ENCODE measurements around the gene HOMER2.

HOMER2 gene

GRCh38 chr15:82851306-82851850, 101.1 kb downstream of the HOMER2 start:
- no peak for ATAC-seq (replicated peaks)
- Mint-ChIP-seq H3K27me3 (no peaks in the 10 kb centered on the region), H3K36me3 (ENCODE audit: insufficient read depth) (no peaks in the 10 kb centered on the region), H3K4me3 (no peak overlapping the region), H3K9me3 (no peaks in the 10 kb centered on the region), H3K4me1 (ENCODE audit: low read depth in 2 of 2) (peaks cover 4% of the 10 kb centered on the region in 2 donors), H3K27ac (no peak overlapping the region)
- DNase-seq = no peak

- peaks cover 4% of the 10 kb centered on the region in 2 donors for H3K4me1 Mint-ChIP-seq (ENCODE audit: low read depth in 2 of 2)
Measured at GRCh38 chr15:82850731-82851130, 101.8 kb downstream of the HOMER2 start.

GRCh38 chr15:82849556-82850512, 102.7 kb downstream of the HOMER2 start:
- no peaks in the 10 kb centered on the region for H3K36me3 Mint-ChIP-seq (ENCODE audit: insufficient read depth)
- ATAC-seq (replicated peaks) = peak; percentile 48
- H3K27ac Mint-ChIP-seq = peak overlapping the region in 1 of 2 donors; percentile 49
- DNase-seq = peak in 1 of 3 experiments; percentile 10
- H3K4me3 Mint-ChIP-seq = no peak overlapping the region
- H3K9me3 Mint-ChIP-seq = no peaks in the 10 kb centered on the region
- H3K27me3 Mint-ChIP-seq = no peaks in the 10 kb centered on the region
- H3K4me1 Mint-ChIP-seq (ENCODE audit: low read depth in 2 of 2) = peaks cover 4% of the 10 kb centered on the region in 2 donors

More at GRCh38 chr15:82850731-82851130, 101.8 kb downstream of the HOMER2 start:
- Mint-ChIP-seq H3K36me3 (ENCODE audit: insufficient read depth) (no peaks in the 10 kb centered on the region), H3K4me3 (no peak overlapping the region), H3K27me3 (no peaks in the 10 kb centered on the region), H3K27ac (no peak overlapping the region), H3K9me3 (no peaks in the 10 kb centered on the region)
- DNase-seq = no peak
- ATAC-seq (replicated peaks) = no peak

- H3K9me3 Mint-ChIP-seq = no peaks in the 10 kb centered on the region
- ATAC-seq (replicated peaks) = no peak
- H3K4me1 Mint-ChIP-seq (ENCODE audit: low read depth in 2 of 2) = peaks cover 4 to 6% of the 10 kb centered on the region in 2 donors
- no peaks in the 10 kb centered on the region for H3K36me3 Mint-ChIP-seq (ENCODE audit: insufficient read depth)
- H3K4me3 Mint-ChIP-seq = no peak overlapping the region
- no peak overlapping the region for H3K27ac Mint-ChIP-seq
- H3K27me3 Mint-ChIP-seq = no peaks in the 10 kb centered on the region
- no peak for DNase-seq
Measured at GRCh38 chr15:82848241-82848993, 104.1 kb downstream of the HOMER2 start.

GRCh38 chr15:82847703-82848102, 104.8 kb downstream of the HOMER2 start:
- no peaks in the 10 kb centered on the region for H3K27me3 Mint-ChIP-seq
- DNase-seq (no peak), ATAC-seq (replicated peaks) (no peak)
- no peak overlapping the region for H3K4me3 Mint-ChIP-seq
- H3K9me3 Mint-ChIP-seq = no peaks in the 10 kb centered on the region
- no peaks in the 10 kb centered on the region for H3K36me3 Mint-ChIP-seq (ENCODE audit: insufficient read depth)
- H3K4me1 Mint-ChIP-seq (ENCODE audit: low read depth in 2 of 2) = peaks cover 4 to 6% of the 10 kb centered on the region in 2 donors
- H3K27ac Mint-ChIP-seq = no peak overlapping the region

GRCh38 chr15:82846621-82847020, 105.9 kb downstream of the HOMER2 start:
- Mint-ChIP-seq H3K36me3 (ENCODE audit: insufficient read depth) (no peaks in the 10 kb centered on the region), H3K4me1 (ENCODE audit: low read depth in 2 of 2) (peaks cover 4 to 6% of the 10 kb centered on the region in 2 donors), H3K9me3 (no peaks in the 10 kb centered on the region), H3K4me3 (no peak overlapping the region), H3K27ac (no peak overlapping the region), H3K27me3 (no peaks in the 10 kb centered on the region)
- DNase-seq (no peak), ATAC-seq (replicated peaks) (no peak)

- Mint-ChIP-seq H3K4me3 (no peak overlapping the region), H3K36me3 (ENCODE audit: insufficient read depth) (no peaks in the 10 kb centered on the region), H3K27me3 (no peaks in the 10 kb centered on the region), H3K4me1 (ENCODE audit: low read depth in 2 of 2) (peaks cover 4 to 6% of the 10 kb centered on the region in 2 donors), H3K27ac (no peak overlapping the region), H3K9me3 (no peaks in the 10 kb centered on the region)
- DNase-seq = no peak
- ATAC-seq (replicated peaks) = no peak
Measured at GRCh38 chr15:82845686-82846085, 106.8 kb downstream of the HOMER2 start.

- H3K27me3 Mint-ChIP-seq = no peaks in the 10 kb centered on the region
- no peak overlapping the region for H3K27ac Mint-ChIP-seq
- no peaks in the 10 kb centered on the region for H3K9me3 Mint-ChIP-seq
- peaks cover 1% of the 10 kb centered on the region for H3K36me3 Mint-ChIP-seq (ENCODE audit: insufficient read depth)
- ATAC-seq (replicated peaks) = no peak
- H3K4me1 Mint-ChIP-seq (ENCODE audit: low read depth in 2 of 2) = peaks cover 0 to 2% of the 10 kb centered on the region in 2 donors
- H3K4me3 Mint-ChIP-seq = no peak overlapping the region
- no peak for DNase-seq
Measured at GRCh38 chr15:82843566-82843965, 109.0 kb downstream of the HOMER2 start.

GRCh38 chr15:82840166-82840565, 112.4 kb downstream of the HOMER2 start:
- no peak overlapping the region for H3K4me3 Mint-ChIP-seq
- no peak for ATAC-seq (replicated peaks)
- no peak for DNase-seq
- no peak overlapping the region for H3K27ac Mint-ChIP-seq
- H3K27me3 Mint-ChIP-seq = no peaks in the 10 kb centered on the region
- peaks cover 0 to 11% of the 10 kb centered on the region in 2 donors for H3K4me1 Mint-ChIP-seq (ENCODE audit: low read depth in 2 of 2)
- H3K36me3 Mint-ChIP-seq (ENCODE audit: insufficient read depth) = peaks cover 27% of the 10 kb centered on the region
- peaks cover 0 to 8% of the 10 kb centered on the region in 2 donors for H3K9me3 Mint-ChIP-seq

GRCh38 chr15:82839136-82839535, 113.4 kb downstream of the HOMER2 start:
- ATAC-seq (replicated peaks) (no peak), DNase-seq (no peak)
- H3K4me3 Mint-ChIP-seq = no peak overlapping the region
- no peak overlapping the region for H3K27ac Mint-ChIP-seq
- peaks cover 0 to 11% of the 10 kb centered on the region in 2 donors for H3K4me1 Mint-ChIP-seq (ENCODE audit: low read depth in 2 of 2)
- no peaks in the 10 kb centered on the region for H3K27me3 Mint-ChIP-seq
- H3K9me3 Mint-ChIP-seq = peaks cover 0 to 8% of the 10 kb centered on the region in 2 donors
- peaks cover 38% of the 10 kb centered on the region for H3K36me3 Mint-ChIP-seq (ENCODE audit: insufficient read depth)

GRCh38 chr15:82838096-82838735, 114.3 kb downstream of the HOMER2 start:
- Mint-ChIP-seq H3K27me3 (no peaks in the 10 kb centered on the region), H3K4me1 (ENCODE audit: low read depth in 2 of 2) (peaks cover 0 to 9% of the 10 kb centered on the region in 2 donors), H3K4me3 (no peak overlapping the region), H3K9me3 (peaks cover 0 to 8% of the 10 kb centered on the region in 2 donors), H3K27ac (no peak overlapping the region), H3K36me3 (ENCODE audit: insufficient read depth) (peaks cover 47% of the 10 kb centered on the region)
- ATAC-seq (replicated peaks) (no peak), DNase-seq (no peak)

GRCh38 chr15:82835391-82835917, 117.1 kb downstream of the HOMER2 start:
- Mint-ChIP-seq H3K27me3 (no peaks in the 10 kb centered on the region), H3K9me3 (peaks cover 0 to 8% of the 10 kb centered on the region in 2 donors), H3K36me3 (ENCODE audit: insufficient read depth) (peaks cover 74% of the 10 kb centered on the region), H3K4me3 (no peak overlapping the region), H3K4me1 (ENCODE audit: low read depth in 2 of 2) (peaks cover 12 to 15% of the 10 kb centered on the region in 2 donors), H3K27ac (peak overlapping the region in 1 of 2 donors; percentile 41)
- no peak for ATAC-seq (replicated peaks)
- no peak for DNase-seq

GRCh38 chr15:82833362-82833682, 119.2 kb downstream of the HOMER2 start:
- Mint-ChIP-seq H3K27me3 (no peaks in the 10 kb centered on the region), H3K9me3 (peaks cover 0 to 8% of the 10 kb centered on the region in 2 donors), H3K27ac (peak overlapping the region; percentile 65 to 67), H3K4me3 (no peak overlapping the region), H3K4me1 (ENCODE audit: low read depth in 2 of 2) (peaks cover 14 to 27% of the 10 kb centered on the region in 2 donors), H3K36me3 (ENCODE audit: insufficient read depth) (peaks cover 93% of the 10 kb centered on the region)
- DNase-seq (no peak), ATAC-seq (replicated peaks) (no peak)

Measured in effector memory CD8-positive, alpha-beta T cell (primary cell).